ENCODE measurements around the gene TXK.

Gene TXK

GRCh38 chr4:48022192-48022799 is 111.8 kb downstream of the TXK start:
- no peak for DNase-seq (ENCODE audit: low read depth in 3 of 3, low spot score in 1 of 3)

DNA sequence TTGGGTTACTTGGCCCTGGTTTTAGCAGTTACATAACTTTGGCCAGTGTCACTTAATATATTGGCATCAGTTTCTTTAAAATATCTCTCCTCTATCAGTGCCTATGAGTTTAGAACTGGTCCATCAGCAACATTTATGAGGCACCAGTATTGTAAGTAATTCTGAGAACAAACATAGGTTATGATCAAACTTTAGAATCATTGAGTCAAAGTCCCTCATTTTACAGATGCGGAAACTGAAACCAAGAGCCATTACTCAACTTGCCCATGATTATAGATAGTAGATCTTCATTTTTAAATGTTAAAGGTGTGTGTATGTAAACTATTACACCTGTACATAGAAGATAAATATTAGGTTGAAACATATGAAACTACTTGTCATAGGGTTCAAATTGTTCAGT is 113.0 kb downstream of the TXK start:
- no peak for DNase-seq (ENCODE audit: low read depth in 3 of 3, low spot score in 1 of 3)

GRCh38 chr4:48018112-48018511 is 115.9 kb downstream of the TXK start:
- DNase-seq (ENCODE audit: low read depth in 3 of 3, low spot score in 1 of 3): no peak

DNA sequence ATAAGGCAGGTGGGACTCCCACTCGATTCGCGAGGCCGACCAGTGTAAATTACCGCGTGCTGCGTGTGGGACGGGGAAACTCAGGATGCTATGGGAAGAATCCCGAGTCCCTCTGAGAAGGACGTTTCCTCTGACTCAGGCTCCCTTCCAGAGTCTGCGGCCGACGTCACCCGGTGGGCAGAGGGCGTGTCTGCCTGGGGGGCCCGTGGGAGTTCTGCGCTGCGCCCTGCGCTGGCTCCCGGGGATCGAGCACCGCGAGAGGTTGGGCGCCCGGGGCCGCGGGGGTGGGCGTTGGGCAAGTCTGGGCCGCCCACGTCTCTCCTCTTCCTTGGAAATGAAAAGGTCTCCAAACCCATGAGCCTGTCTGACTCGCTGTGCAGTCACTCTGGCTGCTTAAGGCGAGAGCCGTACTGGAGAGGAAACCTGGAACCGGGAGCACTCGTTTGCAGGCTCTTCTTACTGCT is 116.9 kb downstream of the TXK start:
- DNase-seq (ENCODE audit: low read depth in 3 of 3, low spot score in 1 of 3): peak in 1 of 3 donors; percentile 34
